ENCODE measurements around the gene CDK11B. TPM values are rescaled to one million over a fixed set of nuclear protein-coding genes. Genes with fewer than 3 reads are reported as not detected.
"Not testable (repeated sequence)": the region's sequence is repeated elsewhere in the genome, so short reads cannot be mapped to it uniquely, and the experiment has no call there.

Gene CDK11B
- total and polyA plus RNA-seq, 2 donors = 16.1 to 35.6 TPM

DNA sequence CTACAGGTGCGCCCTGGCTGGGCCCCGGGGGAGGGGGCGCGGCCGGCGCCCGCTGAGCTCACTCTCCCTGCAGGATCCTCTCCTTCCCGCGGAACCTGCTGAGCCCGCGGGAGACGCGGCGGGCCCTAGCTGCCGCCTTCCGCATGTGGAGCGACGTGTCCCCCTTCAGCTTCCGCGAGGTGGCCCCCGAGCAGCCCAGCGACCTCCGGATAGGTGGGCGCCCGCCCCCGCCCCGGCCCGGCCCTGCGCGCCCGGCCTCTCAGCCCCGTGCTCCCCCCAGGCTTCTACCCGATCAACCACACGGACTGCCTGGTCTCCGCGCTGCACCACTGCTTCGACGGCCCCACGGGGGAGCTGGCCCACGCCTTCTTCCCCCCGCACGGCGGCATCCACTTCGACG is 41.3 kb upstream of the CDK11B start:
- H3K4me3 ChIP-seq (ENCODE audit: low read length in 2 of 2); H3K4me1 ChIP-seq (ENCODE audit: control insufficient read depth in 2 of 2, insufficient read depth in 2 of 2, low read length in 2 of 2); H3K27me3 ChIP-seq (ENCODE audit: control insufficient read depth in 2 of 2, insufficient read depth in 1 of 2, low read length in 1 of 2); DNase-seq (ENCODE audit: low read depth in 6 of 9, low spot score in 9 of 9); H3K9me3 ChIP-seq (ENCODE audit: control insufficient read depth in 2 of 2, insufficient read depth in 1 of 2, low read length in 1 of 2); H3K27ac ChIP-seq (ENCODE audit: low read depth in 1 of 2, low read length in 1 of 2): not testable (repeated sequence)
- H3K36me3 ChIP-seq (ENCODE audit: control insufficient read depth in 2 of 2, insufficient read depth in 2 of 2, low read length in 1 of 2) = peaks cover 3 to 13% of the 10 kb centered on the region in 2 donors
- no CpG with 5 or more reads among the region's 45 CpGs for WGBS

DNA sequence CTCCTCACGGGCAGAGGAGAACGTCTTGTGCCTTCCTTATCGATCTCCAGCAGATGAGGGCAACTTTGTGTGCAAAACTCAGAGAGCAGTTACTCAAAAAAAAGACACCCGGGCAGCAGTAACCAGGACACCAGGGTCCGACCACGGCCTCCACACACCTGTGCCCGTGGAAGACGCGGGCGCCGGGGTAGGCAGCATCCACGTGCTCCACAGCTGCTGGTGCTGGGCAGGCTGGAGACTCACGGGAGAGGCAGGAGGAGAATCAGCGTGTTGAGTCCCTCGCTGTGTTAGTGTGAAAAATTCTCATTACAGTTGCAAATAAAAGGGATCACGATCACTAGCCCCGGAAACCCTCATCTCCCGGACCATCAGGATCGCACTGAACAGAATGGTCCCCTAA is 40.3 kb upstream of the CDK11B start:
- H3K36me3 ChIP-seq (ENCODE audit: control insufficient read depth in 2 of 2, insufficient read depth in 2 of 2, low read length in 1 of 2); H3K27me3 ChIP-seq (ENCODE audit: control insufficient read depth in 2 of 2, insufficient read depth in 1 of 2, low read length in 1 of 2); H3K27ac ChIP-seq (ENCODE audit: low read depth in 1 of 2, low read length in 1 of 2); H3K4me1 ChIP-seq (ENCODE audit: control insufficient read depth in 2 of 2, insufficient read depth in 2 of 2, low read length in 2 of 2); H3K4me3 ChIP-seq (ENCODE audit: low read length in 2 of 2); H3K9me3 ChIP-seq (ENCODE audit: control insufficient read depth in 2 of 2, insufficient read depth in 1 of 2, low read length in 1 of 2); DNase-seq (ENCODE audit: low read depth in 6 of 9, low spot score in 9 of 9): not testable (repeated sequence)
- 95% methylated on average over 13 of the region's 19 CpGs for WGBS

DNA sequence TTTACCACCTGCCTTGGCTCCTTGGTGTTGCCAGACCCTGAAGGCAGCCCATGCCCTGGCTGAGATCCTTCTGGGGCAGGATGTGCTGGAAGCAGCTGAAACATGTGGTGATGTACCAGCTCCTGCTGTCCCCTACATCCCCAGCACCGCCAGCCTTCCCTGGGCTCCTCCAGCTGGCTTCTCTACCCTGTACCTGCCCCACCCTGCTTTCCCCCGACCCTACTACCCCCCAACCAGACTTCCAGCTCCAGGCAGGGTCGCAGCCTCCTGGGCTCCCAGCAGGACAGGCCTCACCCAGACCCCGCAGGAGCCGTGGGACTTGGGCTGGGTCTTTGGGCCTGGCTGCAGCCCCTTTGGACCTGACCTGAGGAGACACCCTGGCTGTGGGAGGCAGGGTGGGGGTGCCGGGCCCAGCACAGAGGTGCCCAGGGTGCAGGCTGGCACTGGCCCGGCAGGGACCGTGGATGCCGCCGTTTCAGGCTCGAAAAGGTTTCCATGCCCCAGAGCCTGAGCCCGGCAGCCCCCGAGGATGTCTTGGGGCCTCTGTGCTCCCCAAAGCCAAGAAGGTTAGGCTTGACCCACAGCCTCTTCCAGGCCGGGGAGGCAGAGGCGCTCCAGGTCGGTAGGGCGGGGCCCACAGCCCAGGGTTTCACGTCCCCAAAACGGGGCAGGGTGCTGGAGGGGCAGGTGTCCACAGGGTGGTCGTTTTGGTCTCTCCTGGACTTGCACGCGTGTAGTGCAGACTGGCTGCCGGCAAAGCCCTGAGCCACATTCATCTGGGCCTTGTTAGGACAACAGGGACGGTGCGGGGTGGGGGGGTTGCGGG is 38.8 kb upstream of the CDK11B start:
- not testable (repeated sequence) for H3K36me3 ChIP-seq (ENCODE audit: control insufficient read depth in 2 of 2, insufficient read depth in 2 of 2, low read length in 1 of 2); H3K27me3 ChIP-seq (ENCODE audit: control insufficient read depth in 2 of 2, insufficient read depth in 1 of 2, low read length in 1 of 2); H3K4me1 ChIP-seq (ENCODE audit: control insufficient read depth in 2 of 2, insufficient read depth in 2 of 2, low read length in 2 of 2); H3K9me3 ChIP-seq (ENCODE audit: control insufficient read depth in 2 of 2, insufficient read depth in 1 of 2, low read length in 1 of 2); H3K27ac ChIP-seq (ENCODE audit: low read depth in 1 of 2, low read length in 1 of 2); H3K4me3 ChIP-seq (ENCODE audit: low read length in 2 of 2); DNase-seq (ENCODE audit: low read depth in 6 of 9, low spot score in 9 of 9)
- 85% methylated on average over 20 of the region's 26 CpGs for WGBS

GRCh38 chr1:1696431-1697357 is 37.9 kb upstream of the CDK11B start:
- H3K4me3 ChIP-seq (ENCODE audit: low read length in 2 of 2); DNase-seq (ENCODE audit: low read depth in 6 of 9, low spot score in 9 of 9); H3K27ac ChIP-seq (ENCODE audit: low read depth in 1 of 2, low read length in 1 of 2); H3K4me1 ChIP-seq (ENCODE audit: control insufficient read depth in 2 of 2, insufficient read depth in 2 of 2, low read length in 2 of 2); H3K27me3 ChIP-seq (ENCODE audit: control insufficient read depth in 2 of 2, insufficient read depth in 1 of 2, low read length in 1 of 2); H3K36me3 ChIP-seq (ENCODE audit: control insufficient read depth in 2 of 2, insufficient read depth in 2 of 2, low read length in 1 of 2); H3K9me3 ChIP-seq (ENCODE audit: control insufficient read depth in 2 of 2, insufficient read depth in 1 of 2, low read length in 1 of 2): not testable (repeated sequence)
- 98% methylated on average over 19 of the region's 23 CpGs for WGBS

DNA sequence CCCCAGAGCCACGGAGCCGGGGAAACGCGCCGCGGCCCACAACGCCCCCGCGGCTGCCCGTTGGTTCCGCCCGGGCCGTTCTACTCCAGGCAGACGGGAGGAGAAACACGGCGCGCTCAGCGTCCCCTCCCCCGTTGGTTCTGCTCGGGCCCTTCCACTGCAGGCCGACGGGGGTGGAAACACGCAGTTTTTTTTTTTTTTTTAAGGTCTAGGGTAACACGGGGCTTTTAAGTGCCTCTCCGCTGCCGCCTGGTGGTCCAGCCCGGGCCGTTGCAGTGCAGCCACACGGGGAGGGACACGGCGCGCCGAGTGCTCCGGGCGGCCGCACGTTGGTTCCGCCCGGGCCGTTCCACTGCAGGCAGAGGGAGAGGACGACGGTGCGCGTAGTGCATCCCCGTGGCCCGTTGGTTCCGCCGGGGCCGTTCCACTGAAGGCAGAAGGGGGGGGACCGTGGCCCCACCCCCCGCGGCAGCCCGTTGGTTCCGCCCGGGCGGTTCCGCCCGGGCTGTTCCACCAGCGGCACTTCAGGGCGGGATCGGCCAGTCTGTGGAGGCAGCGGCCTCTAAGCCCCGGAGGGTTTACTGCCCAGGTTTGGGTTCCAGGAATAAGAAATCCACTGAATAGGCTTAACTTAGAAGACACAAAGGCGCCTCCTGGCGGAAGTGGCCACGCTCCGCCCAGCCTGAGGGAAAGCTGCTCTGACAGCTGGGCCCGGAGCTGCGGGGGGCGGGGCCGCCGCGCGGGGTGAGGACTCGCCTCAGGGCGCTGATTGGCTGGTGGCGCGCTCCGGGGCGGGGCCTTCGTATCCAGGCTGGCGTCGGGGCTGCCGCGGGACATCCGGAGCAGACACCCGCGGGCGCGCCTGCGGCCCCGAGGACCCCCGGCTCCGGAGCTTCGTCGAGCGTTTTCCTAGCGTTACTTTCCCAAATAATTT is 34.2 kb upstream of the CDK11B start, which contains the start of gene SLC35E2B:
TSS of gene SLC35E2B (minus strand) at position 82 of the 934 bp plus-strand sequence. CDS start 16,096 bp downstream, outside the sequence.
- WGBS = under 1% methylated on average over 23 of the region's 98 CpGs
- peak; percentile 52 to 98 (median 88) for DNase-seq (ENCODE audit: low read depth in 6 of 9, low spot score in 9 of 9)
- Histone ChIP-seq H3K4me3 (ENCODE audit: low read length in 2 of 2) (peak within 1 kb of the TSS; percentile 45 to 57), H3K27ac (ENCODE audit: low read depth in 1 of 2, low read length in 1 of 2) (peak within 1 kb of the TSS; percentile 86 to 94)
- H3K9me3 ChIP-seq (ENCODE audit: control insufficient read depth in 2 of 2, insufficient read depth in 1 of 2, low read length in 1 of 2); H3K36me3 ChIP-seq (ENCODE audit: control insufficient read depth in 2 of 2, insufficient read depth in 2 of 2, low read length in 1 of 2); H3K4me1 ChIP-seq (ENCODE audit: control insufficient read depth in 2 of 2, insufficient read depth in 2 of 2, low read length in 2 of 2); H3K27me3 ChIP-seq (ENCODE audit: control insufficient read depth in 2 of 2, insufficient read depth in 1 of 2, low read length in 1 of 2): not testable (repeated sequence)

GRCh38 chr1:1692324-1692713 is 33.5 kb upstream of the CDK11B start:
- DNase-seq (ENCODE audit: low read depth in 6 of 9, low spot score in 9 of 9) = peak in 8 of 9 donors; percentile 19 to 91 (median 69)
- under 1% methylated on average over 31 of the region's 45 CpGs for WGBS
- Histone ChIP-seq H3K4me3 (ENCODE audit: low read length in 2 of 2) (peak overlapping the region; percentile 45 to 57), H3K36me3 (ENCODE audit: control insufficient read depth in 2 of 2, insufficient read depth in 2 of 2, low read length in 1 of 2) (peaks cover 4 to 10% of the 10 kb centered on the region in 2 donors), H3K27ac (ENCODE audit: low read depth in 1 of 2, low read length in 1 of 2) (peak overlapping the region; percentile 86 to 94)
- H3K27me3 ChIP-seq (ENCODE audit: control insufficient read depth in 2 of 2, insufficient read depth in 1 of 2, low read length in 1 of 2); H3K4me1 ChIP-seq (ENCODE audit: control insufficient read depth in 2 of 2, insufficient read depth in 2 of 2, low read length in 2 of 2); H3K9me3 ChIP-seq (ENCODE audit: control insufficient read depth in 2 of 2, insufficient read depth in 1 of 2, low read length in 1 of 2): not testable (repeated sequence)

DNA sequence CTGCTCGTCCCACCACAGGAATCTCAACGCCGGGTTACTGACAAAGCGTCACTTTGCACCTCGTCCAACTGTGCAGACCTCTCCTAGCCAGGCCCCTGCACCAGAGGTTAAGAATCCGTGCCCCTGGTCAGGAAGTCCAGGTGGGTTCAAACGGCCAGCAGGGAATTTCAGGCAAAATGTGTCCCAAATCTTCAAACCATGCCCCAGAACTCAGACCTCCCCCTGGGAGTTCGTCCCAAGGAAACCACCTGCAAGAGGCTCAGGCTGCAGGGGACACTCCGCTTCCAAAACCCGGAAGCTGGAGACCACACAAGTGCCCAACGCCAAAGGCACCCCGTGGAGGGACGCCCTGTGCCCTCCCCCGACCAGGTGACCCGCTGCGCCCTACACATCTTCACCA is 32.6 kb upstream of the CDK11B start:
- H3K4me3 ChIP-seq (ENCODE audit: low read length in 2 of 2); H3K27ac ChIP-seq (ENCODE audit: low read depth in 1 of 2, low read length in 1 of 2); H3K27me3 ChIP-seq (ENCODE audit: control insufficient read depth in 2 of 2, insufficient read depth in 1 of 2, low read length in 1 of 2); H3K4me1 ChIP-seq (ENCODE audit: control insufficient read depth in 2 of 2, insufficient read depth in 2 of 2, low read length in 2 of 2); DNase-seq (ENCODE audit: low read depth in 6 of 9, low spot score in 9 of 9); H3K9me3 ChIP-seq (ENCODE audit: control insufficient read depth in 2 of 2, insufficient read depth in 1 of 2, low read length in 1 of 2): not testable (repeated sequence)
- WGBS = 0% methylated on average over 3 of the region's 16 CpGs
- H3K36me3 ChIP-seq (ENCODE audit: control insufficient read depth in 2 of 2, insufficient read depth in 2 of 2, low read length in 1 of 2) = peaks cover 4 to 10% of the 10 kb centered on the region in 2 donors

DNA sequence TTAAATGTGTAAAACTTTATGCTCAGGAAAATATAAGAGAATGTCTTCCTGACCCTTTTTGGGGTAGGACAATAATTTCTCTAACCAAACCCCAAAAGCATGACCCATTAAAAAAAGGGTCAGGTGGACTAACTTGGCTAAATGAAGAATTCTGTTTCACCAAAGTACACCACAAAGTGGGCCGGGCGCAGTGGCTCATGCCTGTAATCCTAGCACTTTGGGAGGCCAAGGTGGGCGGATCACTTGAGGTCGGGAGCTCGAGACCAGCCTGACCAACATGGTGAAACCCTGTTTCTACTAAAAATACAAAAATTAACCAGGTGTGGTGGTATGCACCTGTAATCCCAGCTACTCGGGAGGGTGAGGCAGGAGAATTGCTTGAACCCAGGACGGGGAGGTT is 30.7 kb upstream of the CDK11B start:
- H3K27me3 ChIP-seq (ENCODE audit: control insufficient read depth in 2 of 2, insufficient read depth in 1 of 2, low read length in 1 of 2); H3K27ac ChIP-seq (ENCODE audit: low read depth in 1 of 2, low read length in 1 of 2); H3K9me3 ChIP-seq (ENCODE audit: control insufficient read depth in 2 of 2, insufficient read depth in 1 of 2, low read length in 1 of 2); DNase-seq (ENCODE audit: low read depth in 6 of 9, low spot score in 9 of 9); H3K4me3 ChIP-seq (ENCODE audit: low read length in 2 of 2); H3K4me1 ChIP-seq (ENCODE audit: control insufficient read depth in 2 of 2, insufficient read depth in 2 of 2, low read length in 2 of 2): not testable (repeated sequence)
- 99% methylated on average over 7 of the region's 7 CpGs for WGBS
- H3K36me3 ChIP-seq (ENCODE audit: control insufficient read depth in 2 of 2, insufficient read depth in 2 of 2, low read length in 1 of 2) = peaks cover 4 to 14% of the 10 kb centered on the region in 2 donors
